Mesothelial cell of epicardium (in vitro differentiated cells): ENCODE results near the gene COL13A1. TPM values are rescaled to one million over a fixed set of nuclear protein-coding genes. Genes with fewer than 3 reads are reported as not detected.

Experiments
- DNase-seq, 2 experiments: peaks; one replicate each; pipeline ENCODE4 v3.0.0; 2021; ENCODE audit warnings: low spot score in 2 of 2; ENCODE audit not compliant: unreplicated experiment in 2 of 2
- H3K27ac Mint-ChIP-seq: 2 replicates; pipeline ENCODE4 v1.8.0; 2021; ENCODE audit warnings: mixed read lengths
- H3K27me3 Mint-ChIP-seq: 2 replicates; pipeline ENCODE4 v1.8.0; 2021; ENCODE audit warnings: low read depth, mixed read lengths
- H3K36me3 Mint-ChIP-seq: 2 replicates; pipeline ENCODE4 v1.8.0; 2021; ENCODE audit warnings: mixed read lengths
- H3K4me1 Mint-ChIP-seq: 2 replicates; pipeline ENCODE4 v1.8.0; 2021; ENCODE audit warnings: mixed read lengths
- H3K4me3 Mint-ChIP-seq: 2 replicates; pipeline ENCODE4 v1.8.0; 2021; ENCODE audit warnings: mild to moderate bottlenecking, moderate library complexity, mixed read lengths
- H3K9me3 Mint-ChIP-seq: 2 replicates; pipeline ENCODE4 v1.8.0; 2021; ENCODE audit warnings: mixed read lengths
- CTCF ChIP-seq: fragments of 200-600 bp; sonication (generic); IDR thresholded peaks from one replicate; pipeline ENCODE4 v1.5.0; 2021; ENCODE audit warnings: antibody characterized with exemption; ENCODE audit not compliant: unreplicated experiment
- total RNA-seq: library from RNA; stranded (reverse); gene quantifications from 3 replicates; pipeline ENCODE4 v1.2.1, GENCODE V29; 2021

Gene COL13A1
- total RNA-seq, 1 donor from 2014 or later, result 14.4 TPM

DNA sequence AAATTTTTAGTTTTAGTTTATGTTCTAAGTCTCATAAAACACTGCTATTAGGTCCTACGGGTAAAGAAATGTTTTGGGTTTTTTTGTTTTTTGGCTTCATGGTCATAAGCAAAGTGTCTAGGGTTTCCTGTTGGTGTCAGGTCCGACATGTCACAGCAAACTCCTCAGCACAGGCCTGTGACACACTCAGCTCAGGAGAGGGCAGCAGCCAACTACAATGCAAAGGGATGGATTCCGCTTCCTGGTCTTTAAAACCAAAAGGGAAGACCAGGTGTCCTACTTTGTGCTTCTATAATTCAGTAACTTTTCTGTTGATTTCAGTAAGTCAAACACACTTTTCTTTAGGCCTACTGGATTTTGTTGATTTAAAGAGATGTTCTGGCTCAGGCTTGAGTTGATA, 167.1 kb downstream of the COL13A1 start:
- Mint-ChIP-seq H3K27me3 (peaks cover under 1% of the 10 kb centered on the region), H3K9me3 (no peaks in the 10 kb centered on the region), H3K27ac (peak overlapping the region; percentile 12), H3K36me3 (no peaks in the 10 kb centered on the region), H3K4me3 (no peak overlapping the region), H3K4me1 (peaks cover 34% of the 10 kb centered on the region)
- TF ChIP-seq CTCF, result no peak
- no peak for DNase-seq

- no peak overlapping the region for H3K4me3 Mint-ChIP-seq
- DNase-seq, result no peak
- no peaks in the 10 kb centered on the region for H3K9me3 Mint-ChIP-seq
- peaks cover 46% of the 10 kb centered on the region for H3K4me1 Mint-ChIP-seq
- H3K27ac Mint-ChIP-seq, result no peak overlapping the region
- TF ChIP-seq CTCF, result no peak
- no peaks in the 10 kb centered on the region for H3K27me3 Mint-ChIP-seq
- H3K36me3 Mint-ChIP-seq, result no peaks in the 10 kb centered on the region
These were observed 168.3 kb downstream of the COL13A1 start for GRCh38 chr10:69969977-69970376.

DNA sequence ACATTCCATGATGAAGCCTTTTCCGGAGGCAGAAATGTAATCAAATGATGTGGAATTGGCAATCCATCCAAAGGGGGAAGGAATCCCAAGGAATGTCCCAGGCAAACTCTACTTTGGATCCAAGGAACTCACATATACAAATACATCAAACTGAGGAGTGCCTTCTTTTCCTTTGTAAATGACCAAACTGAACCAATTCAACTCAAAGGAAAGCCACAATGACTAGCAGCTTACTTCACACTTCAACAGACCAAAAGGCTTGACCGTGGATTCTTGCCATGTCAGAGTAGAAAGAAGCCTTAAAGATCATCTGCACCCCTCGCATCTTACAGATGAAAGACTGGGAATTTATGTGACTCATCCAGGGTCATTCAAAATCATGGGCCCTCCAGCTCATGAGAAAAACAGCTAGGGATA, 171.3 kb downstream of the COL13A1 start:
- Mint-ChIP-seq H3K9me3 (peaks cover 13% of the 10 kb centered on the region), H3K36me3 (peaks cover 12% of the 10 kb centered on the region), H3K4me1 (peaks cover 40% of the 10 kb centered on the region), H3K27ac (peak overlapping the region; percentile 62), H3K27me3 (no peaks in the 10 kb centered on the region), H3K4me3 (no peak overlapping the region)
- no peak for DNase-seq
- TF ChIP-seq CTCF, result no peak

DNA sequence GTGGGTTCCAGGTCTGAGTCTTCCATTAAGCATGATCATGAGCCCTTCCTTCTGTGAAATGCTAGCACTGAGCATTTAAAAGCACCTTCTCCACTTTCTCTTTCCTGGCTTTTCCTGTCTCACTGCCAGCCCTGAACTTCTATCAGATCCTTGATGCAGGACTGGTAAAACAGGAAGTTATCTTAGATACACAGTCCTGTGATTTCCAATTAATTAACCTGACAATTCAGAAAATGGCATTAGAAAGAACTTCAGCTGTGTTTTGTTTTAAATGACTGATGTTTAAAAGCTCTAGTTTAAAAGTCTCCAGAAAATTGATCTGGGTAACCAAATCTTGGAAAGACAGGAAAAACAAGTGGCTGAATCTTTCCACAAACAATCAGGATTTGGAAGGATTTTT, 172.0 kb downstream of the COL13A1 start:
- Mint-ChIP-seq H3K27ac (peak overlapping the region; percentile 62), H3K36me3 (peaks cover 15% of the 10 kb centered on the region), H3K4me3 (no peak overlapping the region)

DNA sequence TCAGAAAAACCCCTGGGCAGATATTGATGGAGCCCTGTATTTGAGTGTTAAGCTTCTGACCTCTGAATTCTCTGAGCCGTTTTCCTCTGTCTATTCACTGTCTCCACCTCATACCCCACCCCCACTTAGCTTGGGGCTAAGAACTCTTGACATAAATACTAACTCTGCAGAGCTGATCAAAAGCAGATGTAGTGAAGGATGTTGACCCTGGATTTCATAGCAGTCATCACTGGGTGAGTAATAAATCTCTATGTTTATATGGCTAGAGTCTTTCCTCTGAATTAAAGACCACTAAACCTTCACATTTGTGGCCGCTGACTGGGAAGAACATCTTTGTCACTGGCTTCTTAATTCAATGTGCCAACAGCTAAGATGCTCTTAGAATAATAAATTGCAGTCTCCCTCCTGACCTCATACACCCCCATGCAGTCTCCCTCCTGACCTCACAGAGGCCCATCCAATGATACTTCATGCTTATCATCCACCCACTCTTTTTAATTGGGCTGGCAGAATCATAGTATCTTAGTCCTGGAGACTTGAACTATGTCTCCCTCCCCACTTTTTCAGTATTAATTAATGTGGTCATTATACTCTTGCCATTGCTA, 172.9 kb downstream of the COL13A1 start:
- peak overlapping the region; percentile 80 for H3K27ac Mint-ChIP-seq
- H3K9me3 Mint-ChIP-seq, result peaks cover 21% of the 10 kb centered on the region

More for the DNA sequence above, 172.0 kb downstream of the COL13A1 start:
- Mint-ChIP-seq H3K4me1 (peaks cover 40% of the 10 kb centered on the region), H3K27me3 (no peaks in the 10 kb centered on the region), H3K9me3 (peaks cover 17% of the 10 kb centered on the region)
- no peak for TF ChIP-seq CTCF
- DNase-seq, result no peak

More for the DNA sequence above, 172.9 kb downstream of the COL13A1 start:
- peaks cover 16% of the 10 kb centered on the region for H3K36me3 Mint-ChIP-seq
- H3K27me3 Mint-ChIP-seq, result no peaks in the 10 kb centered on the region
- TF ChIP-seq CTCF, result no peak
- H3K4me3 Mint-ChIP-seq, result no peak overlapping the region
- H3K4me1 Mint-ChIP-seq, result peaks cover 40% of the 10 kb centered on the region
- no peak for DNase-seq
